Stimulated activated naive CD8-positive, alpha-beta T cell treated with anti-CD3 and anti-CD28 coated beads, Interleukin-15, amount 100 ng/mL, for 72 hours (primary cell): Measurements from ENCODE around the gene TBC1D32.
"Not testable (repeated sequence)": the region's sequence is repeated elsewhere in the genome, so short reads cannot be mapped to it uniquely, and the experiment has no call there.

ENCODE experiments used
- ATAC-seq: fragments of 150-1000 bp; cut with Tn5 transposase; 2 replicates; pipeline ENCODE4 v1.10.0; 2021; ENCODE audit warnings: mild to moderate bottlenecking, moderate library complexity
- DNase-seq, 2 donors: peaks; one replicate each; pipeline ENCODE4 v3.0.0; 2021 to 2022
- H3K27ac Mint-ChIP-seq, 2 donors: one replicate each; pipeline ENCODE4 v1.8.0; 2022; ENCODE audit warnings: mild to moderate bottlenecking in 2 of 2, mixed read lengths in 2 of 2, moderate library complexity in 2 of 2
- H3K27me3 Mint-ChIP-seq: one replicate; pipeline ENCODE4 v1.8.0; 2022; ENCODE audit warnings: mixed read lengths
- H3K4me1 Mint-ChIP-seq: one replicate; pipeline ENCODE4 v1.8.0; 2022; ENCODE audit warnings: mild to moderate bottlenecking, mixed read lengths
- H3K4me3 Mint-ChIP-seq, 2 donors: one replicate each; pipeline ENCODE4 v1.8.0; 2022; ENCODE audit warnings: mild to moderate bottlenecking in 2 of 2, mixed read lengths in 2 of 2, moderate library complexity in 1 of 2
- H3K9me3 Mint-ChIP-seq, 2 donors: one replicate each; pipeline ENCODE4 v1.8.0; 2022; ENCODE audit warnings: mixed read lengths in 2 of 2

The TBC1D32 gene

DNA sequence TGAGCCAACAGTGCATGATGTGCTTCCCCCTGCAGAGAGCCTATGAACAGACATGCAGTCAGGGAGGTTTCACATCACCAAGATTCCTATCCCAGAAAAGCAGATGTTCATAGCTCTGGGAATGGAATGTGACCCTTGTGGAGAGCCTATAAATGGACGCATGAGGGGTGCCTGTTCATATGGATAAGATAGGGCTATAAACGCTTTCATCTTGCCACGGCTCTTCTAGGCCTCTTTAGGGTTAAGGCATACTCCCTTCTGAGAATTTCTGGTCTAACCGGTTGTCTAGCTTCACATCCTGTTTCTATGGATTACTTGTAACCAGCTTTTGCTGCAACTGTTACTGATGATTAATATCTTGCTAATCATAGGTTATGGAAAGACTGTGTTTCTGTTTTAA lies 285.7 kb downstream of the TBC1D32 start:
- not testable (repeated sequence) for DNase-seq, H3K4me1 Mint-ChIP-seq, H3K27ac Mint-ChIP-seq, ATAC-seq, H3K4me3 Mint-ChIP-seq, H3K9me3 Mint-ChIP-seq, H3K27me3 Mint-ChIP-seq

- not testable (repeated sequence) for H3K4me1 Mint-ChIP-seq, H3K4me3 Mint-ChIP-seq, H3K9me3 Mint-ChIP-seq, H3K27me3 Mint-ChIP-seq, ATAC-seq, DNase-seq
- peak overlapping the region in 1 of 2 donors; percentile 46 for H3K27ac Mint-ChIP-seq
Measured at GRCh38 chr6:121044905-121045304, 289.4 kb downstream of the TBC1D32 start.

- H3K9me3 Mint-ChIP-seq, H3K4me3 Mint-ChIP-seq, DNase-seq, H3K27me3 Mint-ChIP-seq, ATAC-seq, H3K4me1 Mint-ChIP-seq, H3K27ac Mint-ChIP-seq: not testable (repeated sequence)
Measured at GRCh38 chr6:121043706-121044105, 290.6 kb downstream of the TBC1D32 start.

GRCh38 chr6:121043211-121043610 lies 291.1 kb downstream of the TBC1D32 start:
- H3K9me3 Mint-ChIP-seq, H3K27ac Mint-ChIP-seq, H3K27me3 Mint-ChIP-seq, DNase-seq, H3K4me3 Mint-ChIP-seq, H3K4me1 Mint-ChIP-seq, ATAC-seq: not testable (repeated sequence)

DNA sequence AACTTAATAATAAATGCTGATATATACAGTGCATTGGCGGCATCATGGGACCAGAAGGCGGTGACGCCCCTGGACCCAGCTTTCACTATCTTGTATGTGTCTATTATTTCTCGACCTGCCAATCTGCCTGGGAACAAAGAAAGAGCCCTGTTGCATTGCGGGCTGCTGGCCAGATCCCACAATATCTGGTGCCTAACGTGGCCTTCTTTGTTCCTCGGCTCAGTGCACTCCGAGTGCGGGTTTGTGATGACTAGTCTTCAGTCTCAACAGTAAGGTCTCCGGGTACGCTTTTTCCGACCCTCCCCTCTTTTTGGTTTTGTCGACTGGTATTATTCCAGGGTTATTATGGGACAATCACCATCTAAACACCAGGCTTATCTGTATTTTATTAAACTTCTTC lies 291.5 kb downstream of the TBC1D32 start:
- Mint-ChIP-seq H3K9me3 (peaks cover 0 to 8% of the 10 kb centered on the region in 2 donors), H3K27me3 (no peaks in the 10 kb centered on the region), H3K4me1 (no peaks in the 10 kb centered on the region)

DNA sequence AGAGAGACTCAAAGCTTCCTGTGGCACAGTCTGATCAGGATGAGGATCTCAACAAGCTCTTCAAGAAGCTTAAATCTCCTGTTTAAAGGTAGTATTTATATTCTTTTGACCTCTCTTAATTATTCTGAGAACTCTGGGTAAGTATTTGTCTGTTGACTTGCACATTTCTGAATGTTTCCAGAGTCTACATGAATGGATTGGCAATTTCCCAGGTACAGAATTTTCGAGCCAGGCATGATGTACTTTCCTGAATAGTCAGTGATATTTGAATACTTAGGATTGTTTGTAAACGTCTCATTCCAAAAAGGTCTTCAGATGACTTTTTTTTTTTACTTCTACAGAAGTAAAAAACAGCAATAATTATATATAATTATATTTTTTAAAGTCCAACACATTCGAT lies 293.4 kb downstream of the TBC1D32 start:
- ATAC-seq (no peak), DNase-seq (no peak)
- no peaks in the 10 kb centered on the region for H3K27me3 Mint-ChIP-seq
- H3K27ac Mint-ChIP-seq: peak overlapping the region in 1 of 2 donors; percentile 7
- no peak overlapping the region for H3K4me3 Mint-ChIP-seq
- H3K9me3 Mint-ChIP-seq: peaks cover 0 to 8% of the 10 kb centered on the region in 2 donors
- H3K4me1 Mint-ChIP-seq: no peaks in the 10 kb centered on the region

More for the DNA sequence above, 291.5 kb downstream of the TBC1D32 start:
- no peak overlapping the region for H3K4me3 Mint-ChIP-seq
- no peak for DNase-seq
- ATAC-seq: no peak
- no peak overlapping the region for H3K27ac Mint-ChIP-seq

DNA sequence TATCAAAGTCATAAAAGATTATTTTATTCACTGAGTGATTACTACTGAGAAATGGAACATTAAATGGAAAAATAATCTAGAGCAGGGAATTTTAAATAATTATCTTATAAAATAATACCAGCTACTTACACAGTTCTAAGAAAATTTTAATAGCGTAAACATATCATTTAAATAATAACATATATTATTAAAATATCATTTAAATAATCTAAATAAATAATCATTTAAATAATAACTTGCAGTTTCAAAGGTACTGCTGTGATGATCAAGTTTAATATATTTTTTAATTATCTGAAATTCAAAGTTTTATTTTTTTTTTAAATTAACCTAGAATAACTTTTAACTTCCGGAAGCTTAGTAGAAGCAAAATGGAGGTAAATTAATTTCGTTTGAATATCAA lies 301.2 kb downstream of the TBC1D32 start:
- Mint-ChIP-seq H3K27me3 (no peaks in the 10 kb centered on the region), H3K27ac (no peak overlapping the region), H3K9me3 (no peaks in the 10 kb centered on the region), H3K4me1 (no peaks in the 10 kb centered on the region), H3K4me3 (no peak overlapping the region)
- DNase-seq: no peak
- no peak for ATAC-seq

- Mint-ChIP-seq H3K27ac (no peak overlapping the region), H3K27me3 (no peaks in the 10 kb centered on the region), H3K9me3 (no peaks in the 10 kb centered on the region), H3K4me1 (no peaks in the 10 kb centered on the region), H3K4me3 (no peak overlapping the region)
- no peak for DNase-seq
- ATAC-seq: no peak
Measured at GRCh38 chr6:121032268-121033006, 301.8 kb downstream of the TBC1D32 start.
